ENCODE measurements around the gene CACNA2D3.
A peak's percentile ranks its signal among the peaks of the same experiment; 100 is the strongest.

Gene CACNA2D3

GRCh38 chr3:54341811-54342210 is 219.5 kb downstream of the CACNA2D3 start:
- DNase-seq (ENCODE audit: low spot score), result no peak

- no peak for DNase-seq (ENCODE audit: low spot score)
These were observed 220.3 kb downstream of the CACNA2D3 start for GRCh38 chr3:54342676-54343075.

GRCh38 chr3:54343495-54343894 is 221.1 kb downstream of the CACNA2D3 start:
- DNase-seq (ENCODE audit: low spot score), result no peak

- no peak for DNase-seq (ENCODE audit: low spot score)
These were observed 222.4 kb downstream of the CACNA2D3 start for GRCh38 chr3:54344601-54345231.

- DNase-seq (ENCODE audit: low spot score), result no peak
These were observed 223.6 kb downstream of the CACNA2D3 start for GRCh38 chr3:54345847-54346375.

GRCh38 chr3:54347060-54347459 is 224.7 kb downstream of the CACNA2D3 start:
- no peak for DNase-seq (ENCODE audit: low spot score)

- DNase-seq (ENCODE audit: low spot score), result no peak
These were observed 225.6 kb downstream of the CACNA2D3 start for GRCh38 chr3:54347933-54348332.

GRCh38 chr3:54349231-54349652 is 226.9 kb downstream of the CACNA2D3 start:
- DNase-seq (ENCODE audit: low spot score), result no peak

GRCh38 chr3:54349691-54350090 is 227.3 kb downstream of the CACNA2D3 start:
- no peak for DNase-seq (ENCODE audit: low spot score)

- DNase-seq (ENCODE audit: low spot score), result no peak
These were observed 231.2 kb downstream of the CACNA2D3 start for GRCh38 chr3:54353546-54353945.

GRCh38 chr3:54353946-54354345 is 231.6 kb downstream of the CACNA2D3 start:
- DNase-seq (ENCODE audit: low spot score), result no peak

GRCh38 chr3:54355800-54356199 is 233.4 kb downstream of the CACNA2D3 start:
- no peak for DNase-seq (ENCODE audit: low spot score)

- peak; percentile 38 for DNase-seq (ENCODE audit: low spot score)
These were observed 234.1 kb downstream of the CACNA2D3 start for GRCh38 chr3:54356261-54357045.

GRCh38 chr3:54357301-54357700 is 234.9 kb downstream of the CACNA2D3 start:
- no peak for DNase-seq (ENCODE audit: low spot score)

GRCh38 chr3:54358316-54358715 is 236.0 kb downstream of the CACNA2D3 start:
- DNase-seq (ENCODE audit: low spot score), result no peak

- no peak for DNase-seq (ENCODE audit: low spot score)
These were observed 236.8 kb downstream of the CACNA2D3 start for GRCh38 chr3:54358969-54359694.

GRCh38 chr3:54360320-54360719 is 238.0 kb downstream of the CACNA2D3 start:
- DNase-seq (ENCODE audit: low spot score), result no peak

GRCh38 chr3:54361746-54362283 is 239.5 kb downstream of the CACNA2D3 start:
- DNase-seq (ENCODE audit: low spot score), result no peak

- DNase-seq (ENCODE audit: low spot score), result no peak
These were observed 243.8 kb downstream of the CACNA2D3 start for GRCh38 chr3:54366007-54366750.

- no peak for DNase-seq (ENCODE audit: low spot score)
These were observed 244.5 kb downstream of the CACNA2D3 start for GRCh38 chr3:54366839-54367238.

- DNase-seq (ENCODE audit: low spot score), result no peak
These were observed 249.9 kb downstream of the CACNA2D3 start for GRCh38 chr3:54372232-54372631.
